GM19025 (cell line): Measurements from ENCODE around the gene MT1G.

ENCODE experiments used
- ATAC-seq: cut with Tn5 transposase; IDR thresholded peaks from one replicate; pipeline ENCODE4 v1.9.1; 2021; ENCODE audit warnings: mild to moderate bottlenecking, low read depth, moderate library complexity; ENCODE audit not compliant: unreplicated experiment

The MT1G gene

DNA sequence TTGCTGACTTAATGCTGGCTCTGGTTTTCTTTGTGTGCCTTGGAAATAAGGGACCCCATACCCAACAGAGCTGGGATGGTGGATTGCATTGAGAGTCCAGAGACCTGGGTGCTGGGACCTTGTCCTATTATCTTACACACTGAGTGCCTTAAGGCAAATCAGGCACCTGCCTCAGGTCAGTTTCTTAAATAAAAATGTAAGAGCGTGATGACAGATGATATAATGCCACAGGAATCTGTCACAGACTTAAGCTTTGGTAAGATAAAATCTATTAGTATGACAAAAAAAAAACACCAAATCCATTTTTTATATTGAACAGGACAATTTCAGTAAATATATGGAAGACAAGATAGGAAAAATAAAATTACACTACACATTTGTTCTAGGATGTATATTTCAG, 27.8 kb downstream of the MT1G start:
- ATAC-seq: no peak

GRCh38 chr16:56639045-56639444, 28.8 kb downstream of the MT1G start:
- no peak for ATAC-seq

- no peak for ATAC-seq
Measured at GRCh38 chr16:56637814-56638750, 29.8 kb downstream of the MT1G start, which contains the start of gene MT1A. Gene MT1A (plus strand): TSS chr16:56638666. CDS start chr16:56638739, 73 bp downstream.

GRCh38 chr16:56636616-56637413, 31.1 kb downstream of the MT1G start:
- ATAC-seq: no peak

- no peak for ATAC-seq
Measured at GRCh38 chr16:56635441-56635967, 32.4 kb downstream of the MT1G start.

- no peak for ATAC-seq
Measured at GRCh38 chr16:56634715-56635440, 33.0 kb downstream of the MT1G start.

DNA sequence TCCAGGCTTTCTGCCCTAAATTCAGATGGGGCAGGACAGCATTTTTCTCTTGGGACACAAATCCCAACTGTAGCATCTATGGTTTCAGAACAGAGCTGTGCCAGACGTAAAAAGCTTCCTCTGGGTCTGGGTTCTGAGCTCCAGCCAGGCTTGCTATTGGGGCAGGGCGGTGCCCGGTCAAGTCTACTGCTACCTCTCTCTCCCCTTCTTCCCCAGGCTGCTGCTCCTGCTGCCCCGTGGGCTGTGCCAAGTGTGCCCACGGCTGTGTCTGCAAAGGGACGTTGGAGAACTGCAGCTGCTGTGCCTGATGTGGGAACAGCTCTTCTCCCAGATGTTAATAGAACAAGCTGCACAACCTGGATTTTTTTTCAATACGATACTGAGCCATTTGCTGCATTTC, 34.3 kb downstream of the MT1G start:
- no peak for ATAC-seq

DNA sequence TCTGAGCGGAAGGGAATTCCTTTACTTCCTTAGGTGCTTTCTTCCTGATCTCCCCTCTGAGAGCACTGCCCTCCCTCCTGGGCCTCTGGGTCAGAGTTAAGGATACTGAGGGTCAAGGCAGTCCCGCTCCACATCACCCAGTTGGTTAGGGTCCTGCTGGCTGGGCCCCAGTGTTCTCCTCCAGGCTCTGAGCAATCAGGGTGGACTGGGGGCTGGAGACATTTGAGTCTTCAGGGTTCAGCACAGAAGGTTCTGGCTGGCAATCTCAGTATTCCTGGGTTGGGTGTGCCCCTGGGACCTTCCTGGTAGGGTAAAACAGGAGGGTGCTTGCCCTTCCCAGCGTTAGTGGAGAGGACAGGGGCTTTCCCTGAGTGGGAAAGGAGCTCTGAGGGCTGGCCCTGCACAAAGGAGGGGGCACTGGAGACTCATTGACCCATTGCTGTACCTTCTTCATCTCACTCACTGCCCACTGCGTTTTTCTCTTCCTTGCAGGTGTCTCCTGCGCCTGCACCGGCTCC, 35.0 kb downstream of the MT1G start:
- no peak for ATAC-seq

DNA sequence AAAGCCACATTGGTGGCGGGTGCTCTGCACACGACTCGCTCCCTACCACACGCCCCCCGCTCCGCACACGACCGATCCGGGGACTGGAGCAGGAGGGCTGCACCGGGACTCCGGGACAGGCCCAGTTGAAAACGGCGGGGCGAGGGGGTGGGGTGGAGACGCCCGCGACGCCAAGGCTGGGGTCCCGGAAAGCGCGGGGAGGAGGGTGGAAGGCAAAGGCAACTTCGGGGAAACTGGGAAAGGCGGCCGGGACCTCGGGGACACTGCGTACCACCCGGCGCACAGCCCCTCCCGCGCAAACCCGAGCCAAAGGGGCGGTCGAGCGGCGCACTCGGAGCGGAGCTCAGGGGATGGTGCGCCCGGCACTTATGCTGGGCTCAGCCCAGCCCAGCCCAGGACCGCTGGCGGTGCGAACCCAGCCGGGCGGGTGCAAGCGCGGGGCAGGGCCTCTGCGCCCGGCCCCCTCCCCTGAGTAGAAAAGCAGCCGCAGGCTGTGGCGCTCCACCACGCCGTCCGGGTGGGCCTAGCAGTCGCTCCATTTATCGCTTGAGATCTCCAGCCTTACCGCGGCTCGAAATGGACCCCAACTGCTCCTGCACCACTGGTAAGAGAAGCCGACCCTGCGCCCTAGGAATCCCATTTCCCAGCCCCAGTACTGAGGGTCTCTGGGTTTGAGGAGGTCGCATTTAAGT, 35.6 kb downstream of the MT1G start, which contains the start of gene MT1M:
TSS of gene MT1M (plus strand) at position 504 of the 692 bp plus-strand sequence. CDS start at position 577, 73 bp downstream.
- ATAC-seq: no peak

DNA sequence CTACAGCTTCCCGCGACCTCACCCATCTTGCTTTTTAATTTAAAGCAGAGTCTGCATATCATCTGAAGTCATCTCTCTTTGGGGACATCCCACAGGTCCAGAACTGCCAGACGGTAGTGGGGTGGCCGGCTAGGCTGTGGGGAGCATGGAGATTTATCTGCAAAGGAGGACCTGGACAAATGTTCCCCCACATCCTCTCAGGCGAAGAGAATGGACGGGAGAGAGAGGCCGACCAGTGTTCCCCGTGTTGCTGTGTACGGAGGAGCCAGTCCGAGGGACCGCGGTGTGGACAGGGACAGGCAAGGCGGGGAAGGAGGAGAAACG, 36.1 kb downstream of the MT1G start:
- no peak for ATAC-seq

DNA sequence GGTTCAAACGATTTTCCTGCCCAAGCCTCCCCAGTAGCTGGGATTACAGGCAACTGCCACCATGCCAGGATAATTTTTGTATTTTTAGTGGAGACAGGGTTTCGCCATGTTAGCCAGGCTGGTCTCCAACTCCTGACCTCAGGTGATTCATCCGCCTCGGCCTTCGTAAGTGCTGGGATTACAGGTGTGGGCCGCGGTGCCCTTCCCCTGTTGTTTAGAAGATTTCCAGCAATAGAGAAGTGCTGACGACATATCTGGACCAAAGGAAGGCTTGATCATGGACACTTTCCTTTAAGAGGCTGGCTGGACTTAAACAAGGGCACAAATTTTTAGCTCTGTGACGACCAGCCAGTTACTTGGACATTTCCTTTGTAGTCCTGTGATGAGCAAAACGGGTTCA, 36.7 kb downstream of the MT1G start:
- no peak for ATAC-seq

GRCh38 chr16:56630134-56630533, 37.7 kb downstream of the MT1G start:
- ATAC-seq: peak; percentile 79

- ATAC-seq: no peak
Measured at GRCh38 chr16:56629531-56629930, 38.3 kb downstream of the MT1G start.

DNA sequence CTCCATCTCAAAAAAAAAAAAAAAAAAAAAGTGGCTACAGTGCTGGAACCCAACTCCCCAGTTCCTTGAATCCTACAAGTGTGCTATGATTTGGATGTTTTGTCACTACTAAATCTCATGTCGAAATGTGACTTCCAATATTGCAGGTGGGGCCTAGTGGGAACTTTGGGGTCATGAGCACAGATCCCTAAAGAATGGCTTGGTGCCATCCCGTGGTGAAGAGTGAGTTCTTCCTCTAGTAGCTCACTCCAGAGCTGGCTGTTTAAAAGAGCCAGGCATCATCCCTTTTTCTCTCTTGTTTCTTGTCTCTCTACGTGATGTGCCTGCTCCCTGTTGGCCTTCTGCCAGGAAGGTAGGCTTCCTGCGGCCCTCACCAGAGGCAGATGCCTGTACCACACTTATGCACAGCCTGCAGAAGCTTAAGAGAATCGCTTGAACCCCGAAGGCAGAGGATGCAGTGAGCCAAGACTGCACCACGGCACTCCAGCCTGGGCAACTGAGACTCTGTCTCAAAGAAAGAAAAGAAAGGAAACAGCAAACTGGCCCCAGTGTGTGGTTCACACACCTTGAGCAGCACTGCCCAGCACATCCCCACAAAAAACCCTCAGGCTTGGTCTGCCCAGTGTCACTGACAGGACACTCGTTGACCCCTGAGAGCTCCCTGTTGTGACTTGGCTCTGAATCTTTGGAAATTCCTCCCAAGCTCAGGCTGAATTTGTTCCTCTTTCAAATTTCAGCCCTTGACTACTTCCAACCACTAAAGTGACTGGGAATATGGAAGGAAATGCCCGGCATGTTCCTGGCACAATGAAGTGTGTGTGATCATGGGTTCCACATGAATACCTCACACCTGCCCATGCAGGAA, 39.1 kb downstream of the MT1G start:
- no peak for ATAC-seq

- no peak for ATAC-seq
Measured at GRCh38 chr16:56626685-56627084, 41.2 kb downstream of the MT1G start.

DNA sequence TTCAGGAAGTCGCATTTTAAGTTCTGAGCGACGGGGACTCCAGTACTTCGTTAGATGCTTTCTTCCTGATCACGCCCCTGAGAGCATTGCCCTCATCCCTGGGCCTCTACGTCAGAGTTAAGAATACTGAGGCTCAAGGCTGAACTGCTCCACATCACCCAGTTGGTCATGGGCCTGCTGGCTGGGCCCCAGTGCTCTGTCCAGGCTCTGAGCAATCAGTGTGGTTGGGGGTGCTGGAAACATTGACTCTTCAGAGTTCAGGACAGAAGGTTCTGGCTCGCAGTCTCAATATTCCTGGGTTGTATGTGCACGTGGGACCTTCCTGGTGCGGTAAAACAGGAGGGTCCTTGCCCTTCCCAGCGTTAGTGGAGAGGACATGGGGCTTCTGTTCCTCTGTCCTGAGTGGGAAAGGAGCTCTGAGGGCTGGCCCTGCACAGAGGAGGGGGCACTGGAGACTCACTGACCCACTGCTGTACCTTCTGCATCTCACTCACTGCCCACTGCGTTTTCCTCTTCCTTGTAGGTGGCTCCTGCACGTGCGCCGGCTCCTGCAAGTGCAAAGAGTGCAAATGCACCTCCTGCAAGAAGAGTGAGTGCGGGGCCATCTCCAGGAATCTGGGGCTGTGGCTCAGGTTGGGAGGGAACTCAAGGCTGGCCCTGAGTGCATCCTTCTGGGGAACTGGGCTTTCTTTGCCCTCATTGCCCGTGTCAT, 41.8 kb downstream of the MT1G start:
- no peak for ATAC-seq

GRCh38 chr16:56625140-56625942, 42.5 kb downstream of the MT1G start, which contains the start of gene MT1E:
Gene MT1E (plus strand): TSS chr16:56625781. CDS start chr16:56625852, 71 bp downstream.
- ATAC-seq: peak; percentile 50
